ENCODE data around the gene MRPL43. TPM values are rescaled to one million over a fixed set of nuclear protein-coding genes. Genes with fewer than 3 reads are reported as not detected.

Gene MRPL43
- total RNA-seq, 2 donors from 2014 or later: 98.3 to 119 TPM

DNA sequence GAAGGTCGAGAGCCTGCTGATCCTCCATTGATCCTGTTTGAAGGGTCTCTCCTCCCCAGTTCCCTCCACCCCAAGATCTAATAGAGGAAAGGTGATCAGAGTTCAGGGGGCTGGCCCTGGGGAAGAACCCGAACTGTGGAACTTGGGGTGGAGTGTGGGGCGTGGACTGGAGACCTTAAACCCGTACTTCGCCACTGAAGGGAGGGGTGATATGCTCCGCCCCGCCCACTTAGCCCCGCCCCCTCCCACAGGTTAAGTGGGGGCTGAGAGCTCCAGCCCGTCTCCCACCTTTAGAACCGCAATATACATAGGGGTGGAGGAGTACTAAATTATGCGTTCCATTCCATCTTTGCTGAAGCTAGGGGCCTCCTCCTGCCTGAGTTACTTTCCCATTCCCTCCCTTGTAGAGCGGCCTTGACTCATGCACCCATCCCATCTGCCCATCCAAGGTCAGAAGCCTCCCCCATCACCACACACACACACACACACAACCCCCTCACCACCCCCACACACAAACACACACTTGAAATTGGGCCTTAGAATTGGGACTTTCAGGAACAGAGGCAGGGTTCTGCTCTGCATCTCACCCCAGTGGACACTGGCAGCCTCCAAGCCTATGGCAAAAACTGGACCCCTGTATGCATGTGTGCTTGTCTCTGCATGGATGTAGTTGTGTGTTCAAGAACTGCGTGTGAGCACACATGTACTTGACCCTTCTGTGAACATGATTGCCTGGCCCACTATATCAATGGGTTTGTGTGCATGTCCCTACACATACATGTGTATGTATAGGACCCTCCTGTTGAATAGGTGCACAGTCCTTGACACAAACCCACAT, 17.0 kb downstream of the MRPL43 start:
- intact Hi-C loops (cut with DNase I): no loop called here
- H3K4me3 ChIP-seq: peak overlapping the region; percentile 66 to 71
- 33% methylated on average over 13 of the region's 13 CpGs for WGBS
- H3K9me3 ChIP-seq: no peaks in the 10 kb centered on the region
- H3K4me1 ChIP-seq (replicated peaks): peaks cover 13% of the 10 kb centered on the region
- TF ChIP-seq POLR2A (IDR thresholded peaks at IDR 0.05) (no peak), POLR2AphosphoS5 (IDR thresholded peaks at IDR 0.05) (peak; percentile 9)
- TF ChIP-seq, protein P1, sequence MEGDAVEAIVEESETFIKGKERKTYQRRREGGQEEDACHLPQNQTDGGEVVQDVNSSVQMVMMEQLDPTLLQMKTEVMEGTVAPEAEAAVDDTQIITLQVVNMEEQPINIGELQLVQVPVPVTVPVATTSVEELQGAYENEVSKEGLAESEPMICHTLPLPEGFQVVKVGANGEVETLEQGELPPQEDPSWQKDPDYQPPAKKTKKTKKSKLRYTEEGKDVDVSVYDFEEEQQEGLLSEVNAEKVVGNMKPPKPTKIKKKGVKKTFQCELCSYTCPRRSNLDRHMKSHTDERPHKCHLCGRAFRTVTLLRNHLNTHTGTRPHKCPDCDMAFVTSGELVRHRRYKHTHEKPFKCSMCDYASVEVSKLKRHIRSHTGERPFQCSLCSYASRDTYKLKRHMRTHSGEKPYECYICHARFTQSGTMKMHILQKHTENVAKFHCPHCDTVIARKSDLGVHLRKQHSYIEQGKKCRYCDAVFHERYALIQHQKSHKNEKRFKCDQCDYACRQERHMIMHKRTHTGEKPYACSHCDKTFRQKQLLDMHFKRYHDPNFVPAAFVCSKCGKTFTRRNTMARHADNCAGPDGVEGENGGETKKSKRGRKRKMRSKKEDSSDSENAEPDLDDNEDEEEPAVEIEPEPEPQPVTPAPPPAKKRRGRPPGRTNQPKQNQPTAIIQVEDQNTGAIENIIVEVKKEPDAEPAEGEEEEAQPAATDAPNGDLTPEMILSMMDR (IDR thresholded peaks at IDR 0.05): no peak
- peaks cover 0 to 7% of the 10 kb centered on the region in 2 donors for H3K36me3 ChIP-seq
- no peaks in the 10 kb centered on the region for H3K27me3 ChIP-seq (replicated peaks; ENCODE audit: insufficient read depth)
- peak; percentile 46 for DNase-seq (ENCODE audit: low spot score)
- H3K27ac ChIP-seq: peak overlapping the region; percentile 58 to 69

DNA sequence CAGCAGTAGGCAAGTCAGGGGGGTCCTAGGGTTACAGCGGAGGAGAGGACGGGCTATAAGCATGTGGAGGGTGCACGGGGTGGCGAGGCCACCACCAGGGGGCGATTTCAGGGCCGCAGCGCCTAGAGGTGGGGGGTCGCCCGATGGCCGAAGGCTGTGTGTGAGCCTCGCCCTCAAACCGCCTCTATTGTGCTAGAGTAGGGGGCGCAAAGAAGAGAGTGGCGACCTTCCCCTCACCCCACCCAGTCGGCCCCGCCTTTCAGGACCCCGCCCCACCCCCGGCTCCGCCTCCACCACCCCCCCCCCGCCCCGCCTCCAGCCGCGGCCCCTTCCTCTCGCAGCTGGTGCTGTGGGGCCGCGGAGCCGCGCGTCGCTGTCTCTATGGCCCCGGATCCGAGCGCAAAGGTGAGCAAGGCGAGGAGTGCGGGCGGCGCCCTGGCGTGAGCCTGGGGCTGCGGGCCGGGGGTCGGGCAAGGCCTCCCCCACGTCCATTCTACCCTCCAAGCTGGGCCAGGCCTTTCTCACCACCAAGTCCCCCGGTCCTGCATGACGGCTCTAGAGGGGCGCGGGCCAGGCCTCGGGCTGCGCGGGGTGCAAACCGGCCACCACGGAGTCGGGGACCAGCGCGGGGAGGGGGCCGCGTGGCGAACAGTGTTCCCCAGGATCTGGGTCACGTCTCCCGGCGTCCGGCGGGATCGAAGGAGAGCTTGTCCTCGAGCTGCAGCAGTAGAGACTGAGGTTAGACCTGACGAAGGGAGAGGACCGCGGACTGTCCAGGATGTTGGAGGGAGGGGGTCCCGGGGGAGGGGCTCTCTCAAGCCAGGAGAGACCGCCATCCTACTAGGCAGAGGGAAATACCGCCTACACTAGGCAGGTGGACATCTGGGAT, 17.9 kb downstream of the MRPL43 start, which contains the start of gene SEMA4G:
SEMA4G (plus strand) TSS at position 318 of the 889 bp plus-strand sequence. CDS start 3,409 bp downstream, outside the sequence.
- WGBS: 2% methylated on average over 66 of the region's 70 CpGs
- DNase-seq (ENCODE audit: low spot score): peak; percentile 34
- Histone ChIP-seq H3K36me3 (peaks cover 0 to 7% of the 10 kb centered on the region in 2 donors), H3K27me3 (replicated peaks; ENCODE audit: insufficient read depth) (no peaks in the 10 kb centered on the region), H3K9me3 (no peaks in the 10 kb centered on the region), H3K4me3 (peak within 1 kb of the TSS; percentile 66 to 71), H3K4me1 (replicated peaks) (peaks cover 13% of the 10 kb centered on the region), H3K27ac (peak within 1 kb of the TSS; percentile 58 to 69)
- intact Hi-C loops (cut with DNase I): no loop called here
- TF ChIP-seq, protein P1 (IDR thresholded peaks at IDR 0.05): peak; percentile 23 to 58 (median 52)
- TF ChIP-seq POLR2A (IDR thresholded peaks at IDR 0.05) (no peak), POLR2AphosphoS5 (IDR thresholded peaks at IDR 0.05) (no peak)

DNA sequence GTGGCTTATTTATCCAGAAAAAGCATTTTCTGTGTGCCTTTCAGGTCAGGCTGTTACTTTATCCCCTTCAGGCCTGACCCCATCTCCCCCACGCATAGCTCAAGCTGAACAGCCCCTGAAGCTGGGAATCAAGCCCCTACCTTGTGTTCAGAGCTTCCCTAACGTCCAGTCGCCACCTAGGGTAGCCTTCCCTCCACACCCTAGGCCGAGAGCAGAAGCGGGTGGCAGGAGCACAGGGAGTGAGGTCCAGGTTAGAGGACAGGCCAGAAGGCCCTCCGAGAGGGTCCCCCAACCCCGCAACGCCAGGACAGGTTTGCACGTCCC, 18.5 kb downstream of the MRPL43 start:
- WGBS: 16% methylated on average over 9 of the region's 9 CpGs

DNA sequence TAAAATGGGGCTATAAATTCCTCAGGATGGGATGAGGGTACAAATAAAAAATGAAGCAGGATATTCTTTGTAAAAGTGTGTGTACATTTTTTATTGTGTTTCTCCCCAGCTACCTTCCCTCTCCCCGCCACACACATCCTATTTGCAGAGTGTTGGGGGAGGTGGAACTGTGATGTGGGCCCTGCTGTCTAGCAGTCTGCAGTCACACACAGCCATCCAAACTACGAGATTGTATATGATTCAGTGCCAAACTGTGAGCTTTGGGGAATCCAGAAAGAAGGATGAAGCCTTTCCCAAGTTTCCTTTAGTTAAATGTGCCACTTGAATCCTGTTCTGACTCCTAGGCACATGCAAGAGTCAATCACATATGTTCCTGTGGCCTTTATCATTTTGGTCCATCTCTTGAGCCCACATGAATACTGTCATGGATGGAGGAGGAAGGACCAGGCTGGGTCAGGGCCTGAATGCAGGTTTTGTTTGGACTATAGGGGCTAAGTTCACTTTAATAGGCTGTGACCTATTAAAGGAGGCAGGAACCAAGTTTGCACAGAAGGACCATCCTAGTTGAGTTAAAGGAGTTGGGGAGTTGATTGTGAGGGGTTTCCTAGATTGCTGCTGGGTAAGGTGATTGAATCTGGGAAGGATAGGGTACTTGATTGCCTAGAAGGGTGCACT, 19.1 kb downstream of the MRPL43 start:
- H3K4me1 ChIP-seq (replicated peaks): peaks cover 13% of the 10 kb centered on the region
- H3K9me3 ChIP-seq: no peaks in the 10 kb centered on the region
- DNase-seq (ENCODE audit: low spot score): no peak
- no peaks in the 10 kb centered on the region for H3K27me3 ChIP-seq (replicated peaks; ENCODE audit: insufficient read depth)
- peak overlapping the region; percentile 58 to 69 for H3K27ac ChIP-seq
- TF ChIP-seq POLR2AphosphoS5 (IDR thresholded peaks at IDR 0.05): peak; percentile 65
- TF ChIP-seq POLR2A (IDR thresholded peaks at IDR 0.05): no peak
- TF ChIP-seq, protein P1 (IDR thresholded peaks at IDR 0.05): no peak
- intact Hi-C loops (cut with DNase I): no loop called here
- WGBS: 63% methylated on average over 2 of the region's 2 CpGs
- H3K4me3 ChIP-seq: peak overlapping the region in 1 of 2 donors; percentile 66
- H3K36me3 ChIP-seq: peaks cover 0 to 7% of the 10 kb centered on the region in 2 donors

More for the DNA sequence above, 18.5 kb downstream of the MRPL43 start:
- Histone ChIP-seq H3K27me3 (replicated peaks; ENCODE audit: insufficient read depth) (no peaks in the 10 kb centered on the region), H3K27ac (peak overlapping the region; percentile 58 to 69), H3K36me3 (peaks cover 0 to 7% of the 10 kb centered on the region in 2 donors), H3K4me3 (peak overlapping the region; percentile 66 to 71), H3K9me3 (no peaks in the 10 kb centered on the region), H3K4me1 (replicated peaks) (peaks cover 13% of the 10 kb centered on the region)
- intact Hi-C loops (cut with DNase I): no loop called here
- no peak for TF ChIP-seq POLR2A (IDR thresholded peaks at IDR 0.05)
- TF ChIP-seq POLR2AphosphoS5 (IDR thresholded peaks at IDR 0.05): no peak
- TF ChIP-seq, protein P1 (IDR thresholded peaks at IDR 0.05): no peak
- DNase-seq (ENCODE audit: low spot score): no peak
